Right ventricle myocardium superior (tissue), 1 donor: Measurements from ENCODE around the gene TNS4. TPM values are rescaled to one million over a fixed set of nuclear protein-coding genes. Genes with fewer than 3 reads are reported as not detected.
A peak's percentile ranks its signal among the peaks of the same experiment; 100 is the strongest.

Experiments used
- ATAC-seq: fragments of 200-7000 bp; cut with Tn5 transposase; one replicate; pipeline ENCODE4 v1.9.1; 2020; ENCODE audit warnings: mild to moderate bottlenecking; ENCODE audit not compliant: poor library complexity
- DNase-seq: peaks from one replicate; pipeline ENCODE4 v3.0.0-alpha.2; 2020
- intact Hi-C: fragments of 100-400 bp; cut with DNase I; formaldehyde crosslinking; loops from one replicate; pipeline ENCODE4 v1.11.2; 2022
- total RNA-seq: library from RNA; stranded (reverse); fragmentation: NEBNext Ultra II Directional; extraction: Animal tissue kit (Norgen Biotek cat#: 25700); gene quantifications from one replicate; pipeline ENCODE4 v1.2.1, GENCODE V29; 2021
- donor health status: DM: no; HTN: yes; CAD: no; lungs with severe emphysema.

Gene TNS4
- total RNA-seq, 1 donor from 2014 or later = not detected

DNA sequence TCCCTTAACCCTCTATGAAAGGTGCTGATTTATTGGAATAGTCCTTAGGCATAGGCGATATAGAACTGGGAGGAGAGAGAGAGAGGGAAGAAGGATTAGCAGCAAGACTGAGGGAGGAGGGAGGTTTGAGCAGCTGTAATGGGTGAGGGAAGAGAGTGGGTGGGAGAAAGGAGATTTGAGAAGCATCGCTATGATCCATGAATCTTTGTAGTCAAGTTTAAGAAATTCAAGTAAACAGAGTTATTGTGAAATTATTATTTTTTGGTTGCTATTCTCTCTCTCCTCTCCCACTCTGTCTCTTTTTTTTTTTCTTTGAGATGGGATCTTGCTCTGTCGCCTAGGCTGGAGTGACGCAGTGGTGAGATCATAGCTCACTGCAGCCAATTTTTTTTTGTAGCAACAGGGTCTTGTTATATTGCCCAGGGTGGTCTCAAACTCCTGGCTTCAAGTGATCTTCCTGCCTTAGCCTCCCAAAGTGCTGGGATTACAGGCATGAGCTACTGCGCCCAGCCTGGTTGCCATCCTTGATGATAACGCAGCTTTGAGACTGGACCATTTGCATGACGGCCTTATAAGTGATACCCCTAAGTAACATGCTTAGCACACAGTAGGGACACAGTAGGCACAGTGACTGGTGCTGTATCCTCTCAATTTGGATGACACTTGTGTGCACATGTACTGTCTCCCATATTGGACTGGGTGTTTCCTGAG lies 21.0 kb upstream of the TNS4 start:
- intact Hi-C loops = no loop called here
- no peak for ATAC-seq
- no peak for DNase-seq

DNA sequence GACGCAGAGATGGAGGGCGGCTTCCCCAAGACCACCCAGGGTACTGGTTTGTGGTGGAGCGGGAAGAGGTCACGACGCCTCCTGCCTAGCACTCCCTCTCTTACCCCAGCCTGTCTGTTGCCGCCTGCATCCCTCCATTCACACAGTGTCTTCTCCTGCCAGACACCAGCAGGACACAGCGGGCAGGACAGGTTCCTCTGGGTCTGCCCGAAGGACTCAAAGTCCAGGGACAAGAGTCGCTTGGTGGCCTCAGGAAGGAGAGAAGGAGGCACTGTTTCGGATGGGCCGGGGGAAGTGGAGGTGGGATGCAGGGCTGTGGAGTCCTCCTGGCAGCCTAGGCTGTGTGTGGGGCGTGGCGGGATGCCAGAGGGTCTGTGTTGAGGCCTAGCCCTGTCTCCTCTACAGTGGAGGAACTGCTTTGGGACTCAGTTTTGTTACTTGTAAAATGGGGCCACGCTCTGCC lies 19.6 kb upstream of the TNS4 start:
- DNase-seq (no peak), ATAC-seq (no peak)
- intact Hi-C loops = no loop called here

DNA sequence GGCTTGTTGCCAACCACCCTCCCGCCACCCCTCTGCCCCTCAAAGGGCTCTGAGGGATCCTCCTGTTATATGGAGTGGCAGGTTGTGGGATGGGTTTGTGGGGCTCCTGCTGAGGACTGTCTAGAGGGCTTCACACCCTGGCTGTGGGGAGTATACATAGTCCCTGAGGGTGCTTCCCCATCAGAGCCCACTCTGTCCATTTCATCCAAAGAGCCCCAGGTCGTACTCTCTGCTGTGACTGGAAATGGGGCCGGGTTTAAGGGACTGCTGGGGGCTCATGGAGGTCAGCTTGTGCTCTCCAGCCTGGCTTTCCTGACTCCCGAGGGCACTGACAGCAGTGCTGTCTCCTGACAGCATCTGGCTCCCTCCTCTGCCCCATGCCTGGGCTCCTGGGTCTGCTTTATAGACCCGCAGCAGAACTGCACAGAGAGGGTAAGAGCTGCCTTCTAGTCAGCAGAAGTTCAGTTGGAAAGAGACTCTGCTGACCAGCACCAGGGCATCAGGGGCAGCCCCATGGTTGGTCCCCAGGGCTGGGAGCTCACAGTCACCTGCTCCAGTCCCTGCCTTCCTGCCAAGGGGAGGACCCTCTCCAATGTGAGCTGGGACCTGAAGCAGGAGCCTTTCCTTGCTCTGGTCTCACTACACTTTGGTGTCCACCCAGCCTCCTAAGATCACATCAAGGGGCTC lies 17.8 kb upstream of the TNS4 start:
- no peak for DNase-seq
- no peak for ATAC-seq
- intact Hi-C loops = no loop called here

DNA sequence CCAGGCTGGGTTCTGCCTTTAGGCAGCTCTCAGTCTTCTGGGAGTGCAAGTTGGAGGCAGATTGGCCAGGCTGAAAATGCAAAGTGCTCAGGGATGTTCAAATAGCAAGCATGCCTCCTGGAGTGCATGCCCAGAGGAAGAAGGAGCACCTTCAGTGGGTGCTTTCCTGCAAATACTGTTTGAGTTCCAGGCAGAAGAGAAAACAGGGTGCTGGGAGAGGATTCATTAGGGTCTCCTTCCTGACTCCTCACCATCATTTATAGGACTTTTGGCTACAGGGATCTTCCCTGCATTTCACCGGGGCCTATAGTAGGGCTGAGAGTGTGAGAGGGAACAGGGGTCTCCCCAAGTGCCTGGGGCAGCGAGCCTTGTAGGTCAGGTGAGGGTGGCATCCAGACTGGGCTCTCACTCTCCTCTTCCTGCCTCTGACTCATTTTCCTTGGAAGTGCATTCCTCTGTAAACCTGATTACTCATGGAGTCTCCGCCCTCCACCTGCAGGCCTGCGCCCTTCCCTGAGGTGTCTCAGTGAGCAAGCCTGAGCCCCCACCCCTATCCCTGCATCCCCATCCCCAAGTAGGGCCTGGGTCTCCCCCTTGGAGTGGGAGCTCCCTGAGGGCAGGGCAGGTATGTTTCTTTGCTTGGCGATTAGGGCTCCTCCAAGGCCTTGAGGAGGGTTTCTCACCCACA lies 17.1 kb upstream of the TNS4 start:
- intact Hi-C loops = no loop called here
- ATAC-seq (no peak), DNase-seq (no peak)

DNA sequence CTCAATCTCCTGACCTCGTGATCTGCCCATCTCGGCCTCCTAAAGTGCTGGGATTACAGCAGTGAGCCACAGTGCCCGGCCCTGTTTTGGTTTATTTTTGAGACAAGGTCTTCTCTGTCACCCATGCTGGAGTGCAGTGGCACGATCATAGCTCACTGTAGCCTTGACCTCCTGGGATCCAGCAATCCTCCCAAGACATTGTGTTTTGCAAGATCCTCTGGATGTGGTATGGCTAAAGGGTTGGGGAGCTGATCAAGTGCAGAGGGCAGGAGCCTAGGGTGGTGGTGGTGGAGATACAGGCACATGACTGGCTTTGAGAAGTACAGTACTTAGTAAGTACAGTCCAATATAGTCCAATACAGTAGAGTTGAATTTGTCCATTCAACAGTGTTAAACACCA lies 16.6 kb upstream of the TNS4 start:
- no peak for DNase-seq
- intact Hi-C loops = no loop called here
- ATAC-seq = no peak

DNA sequence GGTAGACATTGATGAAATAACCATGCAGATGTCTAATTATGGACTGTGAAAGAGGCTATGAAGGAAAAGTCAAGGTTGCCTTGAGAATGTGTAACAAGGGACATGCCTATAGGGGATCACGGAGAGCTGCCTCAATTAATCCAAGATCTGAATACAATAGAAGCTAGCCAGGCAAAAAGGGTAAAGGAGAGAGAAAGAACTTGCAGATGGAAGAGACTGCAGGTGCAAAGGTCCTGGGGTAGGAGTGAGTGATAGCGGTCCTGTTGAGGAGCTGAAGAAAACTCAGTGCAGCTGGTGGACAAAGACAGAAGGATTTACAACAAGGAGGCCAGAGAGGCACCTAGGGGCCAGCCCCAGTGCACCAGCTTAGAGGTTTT lies 15.9 kb upstream of the TNS4 start:
- intact Hi-C loops = no loop called here
- no peak for DNase-seq
- no peak for ATAC-seq

DNA sequence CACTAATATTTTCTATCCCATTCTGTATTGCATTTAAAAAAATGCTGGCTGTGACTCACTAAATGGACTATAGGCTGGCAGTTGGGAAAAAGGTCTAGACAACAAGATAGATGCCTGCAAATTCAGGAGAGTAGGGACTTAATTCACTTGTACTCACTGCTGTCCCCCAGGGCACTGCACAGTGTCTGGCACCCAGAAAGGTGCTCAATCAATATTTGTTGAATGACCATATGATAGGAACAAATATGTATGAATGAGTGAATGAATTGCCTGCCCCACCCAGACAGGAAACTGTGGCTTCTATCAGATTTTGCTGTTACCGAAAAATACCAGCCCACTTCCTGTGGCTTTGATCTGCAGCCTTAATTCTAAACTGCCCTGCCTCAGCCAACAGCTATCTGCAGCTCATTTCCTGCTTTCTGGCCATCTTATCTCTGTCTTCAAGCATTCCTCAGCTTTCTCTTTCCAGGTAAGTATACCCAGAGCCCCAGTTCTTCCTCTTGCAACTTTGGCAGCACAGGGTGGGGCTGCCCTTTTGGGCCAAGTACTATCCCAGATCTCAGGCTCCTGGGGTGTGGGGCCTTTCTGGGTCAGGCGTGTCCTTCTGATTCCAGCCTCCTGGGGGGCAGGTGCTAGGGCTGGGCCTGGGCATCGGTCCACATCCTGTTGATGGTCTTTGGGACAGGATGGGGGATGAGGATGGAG lies 15.3 kb upstream of the TNS4 start:
- DNase-seq (no peak), ATAC-seq (peak; percentile 25)
- intact Hi-C loops = no loop called here

DNA sequence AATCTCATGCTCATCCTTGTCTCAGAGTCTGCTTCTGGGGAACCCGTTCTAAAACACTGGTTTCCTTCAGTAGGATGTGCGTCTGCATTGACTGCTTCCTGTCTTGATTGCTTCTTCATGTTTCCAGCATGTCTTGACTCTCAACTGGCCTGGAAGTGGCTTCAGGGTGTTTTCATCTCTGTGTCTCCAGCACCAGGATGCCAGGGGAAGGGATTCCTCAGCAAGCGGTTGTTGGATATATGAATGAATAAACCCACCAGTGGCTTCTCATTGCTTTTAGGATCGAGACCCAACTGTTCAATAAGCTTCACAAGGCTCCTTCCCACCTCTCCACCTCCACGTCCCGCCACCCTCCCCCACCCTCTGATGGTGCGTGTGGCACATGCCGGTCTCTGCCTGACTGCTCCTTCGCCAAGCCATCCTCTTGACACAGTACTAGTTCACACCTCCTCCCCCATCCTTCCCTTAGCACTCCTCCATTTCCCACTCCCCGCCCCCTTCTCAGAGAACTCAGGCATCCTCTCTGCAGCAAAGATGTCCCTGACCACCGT lies 14.1 kb upstream of the TNS4 start:
- intact Hi-C loops = no loop called here
- no peak for DNase-seq
- no peak for ATAC-seq

DNA sequence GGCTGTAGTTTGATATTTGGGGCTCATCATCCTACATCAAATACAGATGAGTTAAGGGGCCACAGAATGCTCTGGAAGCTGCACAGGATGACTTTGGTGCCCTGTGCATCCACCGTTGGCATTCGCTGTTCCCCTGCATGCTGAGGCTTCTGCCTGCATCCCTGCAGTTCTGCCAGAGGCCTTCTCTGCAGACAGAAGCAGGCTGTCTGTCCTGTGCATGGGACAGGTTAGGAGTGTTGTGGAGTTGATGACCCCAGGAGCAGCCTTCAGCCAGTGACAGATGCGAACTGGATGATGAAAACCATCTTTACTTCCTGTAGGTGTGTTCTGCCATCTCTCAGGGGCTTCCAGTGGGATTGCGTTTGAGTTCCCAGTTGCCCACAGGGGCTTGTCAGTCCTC lies 13.6 kb upstream of the TNS4 start:
- ATAC-seq (no peak), DNase-seq (no peak)
- intact Hi-C loops = no loop called here

DNA sequence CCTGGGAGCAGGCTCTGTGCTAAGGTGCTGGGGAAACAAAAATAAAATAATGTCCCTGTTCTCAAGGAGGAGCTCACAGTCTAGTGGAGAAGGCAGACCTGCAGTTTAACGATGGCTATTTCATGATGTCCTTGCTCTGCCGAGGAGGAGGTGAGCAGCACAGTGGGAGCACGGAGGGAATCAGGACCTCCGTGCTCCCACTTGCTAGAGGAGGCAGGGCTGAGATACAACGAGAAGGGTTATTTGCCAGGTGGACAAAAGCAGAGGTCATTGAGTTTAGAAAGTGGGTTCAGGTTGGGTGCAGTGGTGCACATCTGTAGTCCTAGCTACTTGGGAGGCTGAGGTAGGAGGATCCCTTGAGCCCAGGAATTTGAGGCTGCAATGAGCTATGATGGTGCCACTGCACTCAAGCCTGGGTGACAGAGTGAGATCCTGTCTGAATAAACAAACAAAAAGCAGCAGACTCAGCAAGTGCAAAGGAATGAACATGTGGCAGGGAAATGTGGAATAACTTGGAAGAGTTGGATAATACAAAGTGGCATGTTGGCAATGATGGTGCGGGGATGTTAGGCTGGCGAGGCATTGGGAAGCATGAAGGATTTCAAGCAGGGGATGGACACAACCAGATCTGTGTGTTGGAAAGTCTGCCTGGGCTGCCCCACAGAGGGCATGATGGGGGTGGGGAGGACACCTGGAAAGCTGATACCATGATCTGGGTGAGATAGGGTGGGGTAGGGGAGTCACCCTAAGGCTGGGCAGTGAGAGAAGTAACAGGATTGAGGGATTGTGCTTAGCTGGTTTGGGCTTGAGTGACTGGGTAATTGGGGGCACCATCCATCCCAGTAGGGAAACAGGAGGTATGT lies 12.8 kb upstream of the TNS4 start:
- intact Hi-C loops = no loop called here
- no peak for ATAC-seq
- DNase-seq = no peak

DNA sequence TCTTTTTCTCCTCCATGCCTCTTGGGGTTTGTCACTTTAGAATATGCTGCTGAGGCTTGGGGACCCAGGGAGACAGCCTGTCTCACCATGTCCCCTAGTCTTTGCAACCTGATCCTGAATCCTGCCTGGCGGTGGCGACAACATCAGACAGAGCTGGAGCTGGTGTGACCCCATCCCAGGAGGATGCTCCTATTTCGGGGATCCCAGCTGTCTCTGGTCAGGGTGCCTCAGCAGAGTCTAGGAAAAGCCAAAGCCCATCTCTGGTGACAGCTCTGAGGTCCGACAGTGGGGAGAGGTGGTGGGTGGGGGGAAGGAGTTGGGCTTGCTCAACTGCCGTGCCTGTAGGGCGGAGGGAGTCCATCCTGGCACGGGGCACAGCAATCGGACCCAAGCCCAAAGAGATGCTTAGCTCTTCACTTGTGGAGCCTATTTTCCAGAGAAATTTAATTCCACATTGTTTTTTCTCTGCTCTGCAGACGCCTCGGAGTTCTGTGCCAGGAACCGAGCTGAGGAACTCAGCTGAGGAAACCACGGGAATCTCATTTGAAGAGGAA lies 10.3 kb upstream of the TNS4 start:
- DNase-seq (no peak), ATAC-seq (no peak)
- intact Hi-C loops = no loop called here

DNA sequence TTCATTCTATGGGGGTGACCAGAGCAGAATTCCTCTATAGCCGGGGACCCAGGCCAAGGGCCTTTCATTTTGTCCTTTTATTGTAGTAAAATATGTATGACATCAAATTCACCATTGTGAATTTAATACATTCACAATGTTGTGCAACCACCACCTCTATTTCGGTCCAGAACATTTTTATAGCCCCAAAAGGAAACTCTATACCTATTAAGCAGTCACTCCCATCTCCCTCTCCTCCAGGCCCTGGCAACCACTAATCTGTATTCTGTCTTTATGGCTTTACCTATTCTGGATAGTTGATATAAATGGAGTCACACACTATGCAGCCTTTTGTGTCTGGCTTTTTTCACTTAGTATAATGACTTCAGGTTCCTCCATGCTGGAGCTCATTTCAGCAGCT lies 9.7 kb upstream of the TNS4 start:
- intact Hi-C loops = no loop called here
- DNase-seq = no peak
- no peak for ATAC-seq

DNA sequence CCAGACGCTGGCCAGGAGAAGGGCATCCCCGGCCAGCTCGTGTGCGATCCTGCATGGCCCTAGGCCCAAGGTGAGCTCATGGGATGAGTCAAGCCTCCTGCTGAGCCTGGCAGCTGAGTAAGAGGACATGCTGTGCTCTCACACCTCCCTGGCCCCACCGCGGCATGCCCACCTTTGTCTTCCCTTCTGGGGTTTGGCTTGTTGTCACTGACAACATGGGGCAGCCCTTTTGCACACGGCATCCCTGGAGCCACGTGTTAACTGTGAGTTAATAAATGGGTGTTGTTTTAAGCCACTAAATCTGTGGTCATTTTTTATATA lies 8.9 kb upstream of the TNS4 start:
- intact Hi-C loops = no loop called here
- DNase-seq (no peak), ATAC-seq (no peak)

DNA sequence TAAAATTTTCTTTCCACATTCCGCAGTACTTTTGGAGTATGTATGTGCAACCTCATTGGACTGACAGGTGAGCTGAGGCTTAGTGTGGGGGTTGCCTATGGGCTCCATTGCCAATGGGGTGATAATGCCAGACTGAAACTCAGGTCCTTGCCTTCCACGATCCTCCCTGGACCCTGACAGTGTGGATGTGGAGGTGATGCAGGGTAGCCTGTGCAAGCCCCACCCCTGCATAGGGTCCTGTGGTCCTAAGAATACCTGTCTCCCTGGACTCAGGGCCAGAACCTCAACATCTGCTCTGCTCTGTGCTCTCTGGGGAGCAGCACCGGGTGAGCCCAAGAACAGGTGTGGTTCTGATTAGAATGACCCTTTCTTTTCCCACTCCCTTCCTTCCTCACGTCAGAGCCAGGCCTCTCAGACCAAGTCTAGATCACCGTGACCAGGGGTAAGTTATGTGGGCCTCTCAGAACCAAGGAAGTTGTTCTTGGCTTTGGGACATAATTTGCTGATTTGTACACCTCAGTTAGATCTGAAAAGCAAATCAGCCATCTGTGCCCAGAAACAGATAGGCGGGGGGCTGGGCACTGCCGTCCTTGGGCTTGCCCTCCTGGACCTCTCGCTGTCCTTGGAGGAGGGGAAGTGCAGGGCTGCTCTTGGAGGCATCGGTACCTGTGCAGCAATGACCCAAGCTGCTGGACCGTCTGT lies 8.4 kb upstream of the TNS4 start:
- DNase-seq = no peak
- intact Hi-C loops = no loop called here
- ATAC-seq = no peak

DNA sequence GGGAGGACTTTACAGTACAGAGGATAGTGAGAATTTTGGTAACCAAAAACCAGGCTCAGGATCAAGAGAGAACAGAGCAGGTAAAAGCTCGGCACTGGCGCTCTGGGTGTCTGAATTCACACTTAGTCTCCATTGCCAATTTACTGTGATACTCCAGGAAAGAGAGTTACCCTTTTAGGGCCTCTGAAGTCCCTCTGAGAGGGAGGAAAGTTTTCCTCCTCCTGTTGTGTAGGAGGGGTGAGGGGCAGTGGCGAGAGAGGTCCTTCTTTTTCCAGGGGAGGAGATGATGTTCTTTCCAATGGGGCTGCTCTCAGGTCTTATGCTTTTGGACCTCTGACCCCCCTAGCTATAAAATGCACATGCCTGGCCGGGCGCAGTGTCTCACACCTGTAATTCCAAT lies 5.4 kb upstream of the TNS4 start:
- intact Hi-C loops = no loop called here
- DNase-seq (no peak), ATAC-seq (no peak)

DNA sequence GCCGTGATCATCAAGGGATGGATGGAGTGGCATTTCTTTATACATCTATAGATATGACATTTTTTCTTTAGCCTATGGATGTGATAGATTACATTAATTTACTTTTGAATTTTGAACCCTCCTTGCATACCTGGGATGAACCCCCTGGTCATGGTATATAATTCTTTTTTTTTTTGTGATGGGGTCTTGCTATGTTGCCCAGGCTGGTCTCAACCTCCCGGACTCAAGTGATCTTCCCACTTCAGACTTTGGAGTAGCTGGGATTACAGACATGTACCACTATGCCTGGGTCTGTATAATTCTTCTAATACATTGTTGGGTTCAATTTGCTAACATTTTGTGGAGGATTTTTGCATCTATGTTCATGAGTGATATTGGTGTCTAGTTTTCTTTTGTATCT lies 1.7 kb upstream of the TNS4 start:
- DNase-seq (no peak), ATAC-seq (no peak)
- intact Hi-C loops = no loop called here

DNA sequence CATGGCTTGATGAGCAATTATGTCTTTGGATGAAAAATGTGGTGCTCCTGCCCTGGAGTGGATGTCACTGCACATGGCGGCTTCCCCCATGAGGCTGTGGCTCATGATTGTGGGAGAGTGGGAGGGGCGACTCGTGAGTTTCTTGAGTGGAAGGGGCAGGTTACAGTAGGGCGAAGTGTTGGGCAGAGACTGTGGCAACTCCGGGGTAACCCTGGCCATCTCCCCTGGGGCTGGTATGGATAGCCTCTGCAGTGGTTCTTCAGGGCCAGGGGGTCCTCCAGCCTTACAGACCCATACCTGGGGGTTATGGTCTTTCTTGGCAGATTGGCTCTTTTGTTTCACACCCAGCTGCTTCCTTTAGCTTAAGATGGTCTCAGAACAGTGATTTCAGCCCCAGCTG lies 1.3 kb upstream of the TNS4 start:
- no peak for ATAC-seq
- intact Hi-C loops = no loop called here
- DNase-seq = no peak

DNA sequence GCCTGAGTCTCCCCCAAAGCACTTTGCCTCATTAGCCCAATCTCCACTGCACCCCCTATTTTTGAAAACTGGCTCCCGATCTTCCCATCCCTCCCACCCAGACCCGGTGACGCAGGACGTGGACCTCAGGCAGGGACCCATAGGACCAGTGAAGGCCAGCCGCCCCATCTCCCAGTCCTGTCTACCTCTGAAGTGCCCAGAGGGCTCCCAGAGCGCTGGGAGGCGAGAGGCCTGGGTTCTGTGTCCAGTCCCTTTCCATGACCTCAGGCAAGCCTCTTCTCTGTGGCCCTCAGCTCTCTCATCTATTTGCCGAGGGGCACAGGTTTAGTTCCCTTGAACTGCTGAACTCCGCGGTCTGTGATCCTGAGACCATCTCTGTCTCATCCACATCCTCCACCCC lies 714 bp downstream of the TNS4 start:
- ATAC-seq (no peak), DNase-seq (no peak)

More for the DNA sequence above, 714 bp downstream of the TNS4 start:
- intact Hi-C loops = no loop called here
